HG03095 (cell line): ENCODE measurements around the gene EFS.

ENCODE experiments used
- ATAC-seq: cut with Tn5 transposase; IDR thresholded peaks from one replicate; pipeline ENCODE4 v1.9.1; 2021; ENCODE audit warnings: moderate library complexity; ENCODE audit not compliant: unreplicated experiment

The EFS gene

DNA sequence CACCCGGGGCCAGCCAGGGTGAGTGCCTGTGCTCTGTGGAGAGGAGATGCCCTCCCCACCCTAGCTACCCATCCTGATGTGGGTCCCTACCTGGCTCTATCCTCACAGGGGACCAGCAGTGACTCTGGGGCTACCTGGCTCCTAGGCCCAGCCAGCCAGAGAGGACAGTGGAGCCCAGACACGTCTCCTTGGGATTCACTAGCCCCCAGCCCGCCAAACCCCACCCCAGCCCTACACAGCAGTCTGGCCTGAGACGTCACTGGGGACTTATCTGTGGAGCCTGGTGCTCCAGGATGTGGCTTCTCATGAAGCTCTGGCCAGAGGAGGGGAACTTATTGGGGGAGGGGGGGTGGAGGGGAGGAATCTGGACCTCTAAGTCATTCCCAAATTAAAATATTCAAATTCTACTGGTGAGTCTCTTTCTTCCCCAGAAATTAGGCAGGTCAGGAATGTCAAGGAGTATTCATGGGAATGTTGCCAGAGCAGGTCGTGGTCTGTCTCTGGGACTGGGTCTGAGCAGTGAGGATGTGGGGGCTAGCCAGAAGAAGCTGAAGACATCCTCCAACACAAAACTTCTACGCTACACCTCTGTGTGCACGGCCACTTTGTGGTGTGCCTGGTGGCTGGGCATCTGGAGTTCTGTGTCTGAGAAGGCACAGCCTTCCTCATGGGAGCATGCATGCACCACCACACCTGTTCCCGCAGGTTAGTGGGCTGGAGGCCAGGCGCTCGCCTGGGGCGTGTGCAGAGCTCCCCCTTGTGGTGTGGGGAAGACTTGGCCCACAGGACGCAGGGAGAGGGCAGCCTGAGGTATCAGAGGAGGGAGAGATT is 14.6 kb upstream of the EFS start:
- ATAC-seq: no peak

DNA sequence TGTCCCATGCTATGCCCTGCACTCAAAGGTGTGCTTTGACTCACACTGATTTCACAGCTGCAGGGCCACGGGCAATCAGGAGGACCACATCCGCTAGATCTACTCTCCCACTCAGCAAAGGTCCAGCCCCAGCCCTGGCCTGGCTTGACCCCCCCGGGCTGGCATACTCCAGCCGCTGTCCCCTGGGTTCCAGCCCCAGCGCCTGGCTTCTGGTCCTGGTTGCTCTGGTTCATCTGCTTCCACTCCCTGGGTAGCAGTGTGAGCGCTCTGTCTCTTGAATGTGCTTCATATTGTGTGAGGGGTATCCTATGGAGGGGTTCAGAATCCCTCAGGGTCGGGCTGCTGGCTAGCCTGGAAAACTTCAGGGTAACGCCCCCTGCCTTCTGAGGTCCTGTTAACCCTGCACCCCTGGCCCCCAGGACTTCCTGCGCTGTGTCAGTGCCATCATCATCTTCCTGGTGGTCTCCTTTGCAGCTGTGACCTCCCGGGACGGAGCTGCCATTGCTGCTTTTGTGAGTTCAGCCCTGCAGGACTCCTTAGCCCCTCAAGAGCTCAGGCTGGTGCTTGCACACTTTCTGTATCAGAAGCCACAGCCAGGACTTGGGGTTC is 13.7 kb upstream of the EFS start:
- no peak for ATAC-seq

DNA sequence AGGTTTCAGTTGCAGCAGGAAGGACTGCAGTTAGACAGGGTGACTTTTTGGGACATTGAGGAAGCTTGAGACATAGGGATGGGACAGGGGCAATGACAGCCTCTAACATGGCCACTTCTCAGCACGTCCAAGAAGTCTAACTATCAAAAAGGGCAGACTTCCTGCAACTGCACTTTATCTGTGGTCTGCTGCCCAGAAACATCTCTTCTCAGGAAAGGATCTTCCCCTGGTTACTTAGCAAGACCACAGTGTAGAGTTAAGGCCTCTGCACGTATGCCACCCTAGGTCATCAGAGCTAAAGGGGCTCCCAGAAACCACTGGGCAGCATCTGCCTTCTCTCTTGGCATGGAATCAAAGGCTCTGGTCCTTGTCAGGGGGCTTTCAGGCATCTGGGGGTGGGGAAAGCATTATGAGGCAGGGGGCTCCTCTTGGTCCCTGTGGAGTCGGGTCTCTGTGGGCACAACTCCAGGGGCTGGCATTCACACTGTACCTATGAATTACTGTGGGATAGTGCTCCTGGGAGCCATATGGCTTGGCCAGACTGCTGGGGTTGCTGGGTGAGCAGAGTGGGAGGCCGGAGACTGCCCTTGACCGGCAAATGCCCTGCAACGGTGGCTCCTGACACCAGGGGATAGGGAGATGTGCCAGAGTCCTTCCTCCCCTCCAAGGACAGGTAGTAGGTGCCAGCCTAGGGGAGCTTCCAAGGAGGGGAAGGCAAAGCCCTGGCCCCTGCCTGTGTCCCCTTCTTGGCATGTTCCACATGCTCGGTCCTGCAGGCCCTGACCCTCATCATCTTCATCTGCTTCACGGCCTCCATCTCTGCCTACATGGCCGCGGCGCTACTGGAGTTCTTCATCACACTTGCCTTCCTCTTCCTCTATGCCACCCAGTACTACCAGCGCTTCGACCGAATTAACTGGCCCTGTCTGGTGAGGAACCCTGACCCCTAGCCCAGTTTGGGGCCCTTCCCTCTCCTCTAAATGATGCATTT is 12.9 kb upstream of the EFS start:
- no peak for ATAC-seq

DNA sequence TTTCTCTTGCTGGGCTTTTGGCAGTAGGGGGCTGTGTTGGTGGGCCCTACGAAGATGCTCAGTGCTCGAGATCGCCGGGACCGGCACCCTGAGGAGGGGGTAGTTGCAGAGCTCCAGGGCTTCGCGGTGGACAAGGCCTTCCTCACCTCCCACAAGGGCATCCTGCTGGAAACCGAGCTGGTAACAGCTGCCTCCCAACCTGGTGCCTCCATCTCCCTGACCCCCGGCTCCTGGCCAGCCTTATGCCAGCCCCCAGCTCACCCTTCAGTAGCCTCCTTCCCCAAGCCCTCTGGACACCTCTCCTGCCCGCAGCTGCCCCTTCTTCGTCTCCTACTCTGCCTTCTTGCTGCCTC is 12.2 kb upstream of the EFS start:
- no peak for ATAC-seq

DNA sequence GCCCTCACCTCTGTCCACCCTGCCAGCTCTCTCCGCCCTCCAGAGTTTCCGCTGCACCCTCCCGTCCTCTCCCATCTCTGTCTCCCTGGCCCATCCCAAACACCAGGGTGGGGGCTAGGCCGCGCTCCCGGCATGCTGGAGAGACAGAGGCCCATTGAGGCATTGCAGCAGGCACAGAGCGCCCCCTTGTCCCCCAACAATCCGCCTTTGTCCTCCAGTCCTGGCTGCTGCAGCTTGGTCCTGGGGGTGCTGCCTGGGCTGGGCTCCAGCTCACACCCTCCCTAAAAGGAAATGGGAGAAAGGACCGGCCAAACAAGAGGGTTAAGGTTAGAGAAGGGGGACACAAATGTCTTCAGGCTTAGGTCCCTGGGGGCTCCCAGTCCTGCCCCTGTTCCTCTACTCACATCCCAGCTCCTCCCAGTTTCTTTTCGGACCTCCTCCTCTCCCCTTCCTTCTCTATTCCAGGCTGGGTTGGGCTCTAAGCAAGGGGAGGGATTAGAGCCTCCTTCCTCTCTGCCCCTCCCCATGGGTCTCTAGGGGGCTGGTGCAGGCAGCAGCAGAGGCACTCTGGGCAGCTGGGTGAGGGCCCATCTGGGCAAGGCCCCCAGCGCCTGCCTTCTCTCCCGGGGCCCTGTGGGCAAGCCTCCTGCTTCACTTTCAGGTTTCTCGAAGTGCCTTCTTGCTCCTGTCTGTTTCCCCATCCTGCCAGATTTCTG is 11.7 kb upstream of the EFS start, which contains the start of gene CMTM5:
TSS of gene CMTM5 (plus strand) at position 565 of the 716 bp plus-strand sequence. CDS start 206 bp downstream, outside the sequence.
- no peak for ATAC-seq

DNA sequence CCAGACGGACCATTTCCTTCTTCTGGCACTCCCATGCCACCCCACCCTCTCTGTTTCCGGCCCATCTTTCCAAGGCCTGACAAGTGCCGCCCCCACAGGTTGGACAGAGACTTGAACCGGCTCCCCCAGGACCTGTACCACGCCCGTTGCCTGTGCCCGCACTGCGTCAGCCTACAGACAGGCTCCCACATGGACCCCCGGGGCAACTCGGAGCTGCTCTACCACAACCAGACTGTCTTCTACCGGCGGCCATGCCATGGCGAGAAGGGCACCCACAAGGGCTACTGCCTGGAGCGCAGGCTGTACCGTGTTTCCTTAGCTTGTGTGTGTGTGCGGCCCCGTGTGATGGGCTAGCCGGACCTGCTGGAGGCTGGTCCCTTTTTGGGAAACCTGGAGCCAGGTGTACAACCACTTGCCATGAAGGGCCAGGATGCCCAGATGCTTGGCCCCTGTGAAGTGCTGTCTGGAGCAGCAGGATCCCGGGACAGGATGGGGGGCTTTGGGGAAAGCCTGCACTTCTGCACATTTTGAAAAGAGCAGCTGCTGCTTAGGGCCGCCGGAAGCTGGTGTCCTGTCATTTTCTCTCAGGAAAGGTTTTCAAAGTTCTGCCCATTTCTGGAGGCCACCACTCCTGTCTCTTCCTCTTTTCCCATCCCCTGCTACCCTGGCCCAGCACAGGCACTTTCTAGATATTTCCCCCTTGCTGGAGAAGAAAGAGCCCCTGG is 10.7 kb upstream of the EFS start:
- ATAC-seq: no peak

DNA sequence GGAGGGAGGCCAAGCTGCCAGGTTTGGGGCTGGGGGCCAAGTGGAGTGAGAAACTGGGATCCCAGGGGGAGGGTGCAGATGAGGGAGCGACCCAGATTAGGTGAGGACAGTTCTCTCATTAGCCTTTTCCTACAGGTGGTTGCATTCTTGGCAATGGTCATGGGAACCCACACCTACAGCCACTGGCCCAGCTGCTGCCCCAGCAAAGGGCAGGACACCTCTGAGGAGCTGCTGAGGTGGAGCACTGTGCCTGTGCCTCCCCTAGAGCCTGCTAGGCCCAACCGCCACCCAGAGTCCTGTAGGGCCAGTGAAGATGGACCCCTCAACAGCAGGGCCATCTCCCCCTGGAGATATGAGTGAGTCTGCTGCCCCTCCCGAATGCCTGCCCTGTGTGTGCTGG is 8.1 kb upstream of the EFS start:
- no peak for ATAC-seq

DNA sequence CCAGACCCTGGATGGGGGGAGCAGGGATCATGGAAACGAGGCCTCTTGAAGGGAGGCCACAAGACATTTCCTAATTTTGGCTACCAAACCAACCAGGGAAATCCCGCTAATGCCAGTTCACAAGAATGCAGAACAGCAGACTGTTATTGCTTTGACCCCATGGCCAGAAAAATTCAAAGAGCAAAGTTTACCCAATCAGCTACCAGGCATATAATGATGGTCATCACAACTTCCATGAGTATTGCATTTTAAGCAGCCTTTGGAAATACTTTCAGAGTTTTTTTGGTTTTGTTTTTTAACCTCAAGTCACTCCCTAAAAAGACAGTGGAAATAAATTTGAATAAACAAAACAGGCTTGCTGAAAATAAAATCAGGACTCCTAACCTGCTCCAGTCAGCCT is 7.5 kb upstream of the EFS start, which contains the start of gene IL25:
TSS of gene IL25 (plus strand) at position 301 of the 400 bp plus-strand sequence.
- ATAC-seq: no peak

DNA sequence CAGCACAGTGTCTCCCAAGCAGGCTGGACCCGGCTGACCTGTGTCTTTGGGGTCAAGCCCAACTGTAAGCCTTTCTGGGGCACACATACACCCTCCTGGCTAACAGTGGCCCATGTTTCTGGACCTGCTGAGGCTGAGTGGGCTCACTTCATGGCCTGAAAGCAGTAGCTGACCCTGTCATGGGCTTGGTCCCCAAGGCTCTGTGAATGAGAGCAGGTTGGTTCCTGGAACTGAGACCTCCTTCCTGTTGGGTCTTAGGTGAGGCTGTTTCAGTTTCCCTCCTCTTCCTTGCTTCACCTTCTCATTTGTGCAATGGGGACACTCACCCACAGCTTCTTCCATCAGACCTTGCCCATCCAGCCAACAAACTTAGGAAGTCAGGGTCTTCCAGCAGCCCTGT is 6.9 kb upstream of the EFS start:
- no peak for ATAC-seq

DNA sequence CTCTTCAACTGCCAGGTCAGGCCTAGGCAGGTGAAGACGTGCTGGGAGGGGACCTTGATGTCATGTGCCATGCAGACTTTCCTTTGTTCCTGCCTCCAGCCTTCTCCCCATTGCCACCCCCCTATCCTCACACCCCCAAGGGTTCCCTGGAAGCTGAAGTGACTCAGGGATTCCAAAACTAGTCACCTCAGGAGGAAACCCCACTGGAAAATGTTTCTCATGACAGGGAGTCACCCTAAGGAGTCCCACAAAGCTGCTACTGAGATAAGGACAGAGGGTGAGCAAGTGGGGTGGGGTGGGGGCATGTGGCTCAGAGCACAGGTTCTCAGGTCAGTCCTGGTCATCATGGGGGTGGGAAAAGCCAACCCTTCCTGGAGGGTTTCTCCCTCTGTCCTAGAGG is 5.2 kb upstream of the EFS start:
- ATAC-seq: no peak

DNA sequence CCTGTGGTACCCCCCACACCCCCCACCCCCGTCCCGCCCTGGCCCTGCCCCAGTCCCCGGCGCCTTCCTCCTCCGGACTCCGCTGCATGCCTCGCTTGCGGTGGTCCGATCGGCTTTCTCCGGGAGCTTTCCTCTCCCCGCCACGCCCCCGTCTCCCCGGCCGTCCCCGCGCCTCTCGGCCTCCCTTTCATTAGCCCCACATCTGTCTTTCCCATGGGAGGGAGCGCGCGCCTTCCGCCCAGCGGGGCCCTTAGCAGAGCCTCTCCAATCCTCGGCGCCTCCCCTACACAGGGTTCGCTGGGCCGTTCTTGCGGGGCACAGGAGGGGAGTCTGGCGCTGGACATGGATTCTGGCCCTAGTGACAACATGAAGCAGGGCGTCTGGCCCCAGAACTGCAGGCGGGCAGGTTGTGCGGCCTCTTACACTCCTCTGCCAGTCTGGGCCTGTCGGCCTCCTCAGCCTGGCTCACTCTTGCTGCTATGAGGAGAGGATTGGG is 1.5 kb upstream of the EFS start:
- no peak for ATAC-seq

DNA sequence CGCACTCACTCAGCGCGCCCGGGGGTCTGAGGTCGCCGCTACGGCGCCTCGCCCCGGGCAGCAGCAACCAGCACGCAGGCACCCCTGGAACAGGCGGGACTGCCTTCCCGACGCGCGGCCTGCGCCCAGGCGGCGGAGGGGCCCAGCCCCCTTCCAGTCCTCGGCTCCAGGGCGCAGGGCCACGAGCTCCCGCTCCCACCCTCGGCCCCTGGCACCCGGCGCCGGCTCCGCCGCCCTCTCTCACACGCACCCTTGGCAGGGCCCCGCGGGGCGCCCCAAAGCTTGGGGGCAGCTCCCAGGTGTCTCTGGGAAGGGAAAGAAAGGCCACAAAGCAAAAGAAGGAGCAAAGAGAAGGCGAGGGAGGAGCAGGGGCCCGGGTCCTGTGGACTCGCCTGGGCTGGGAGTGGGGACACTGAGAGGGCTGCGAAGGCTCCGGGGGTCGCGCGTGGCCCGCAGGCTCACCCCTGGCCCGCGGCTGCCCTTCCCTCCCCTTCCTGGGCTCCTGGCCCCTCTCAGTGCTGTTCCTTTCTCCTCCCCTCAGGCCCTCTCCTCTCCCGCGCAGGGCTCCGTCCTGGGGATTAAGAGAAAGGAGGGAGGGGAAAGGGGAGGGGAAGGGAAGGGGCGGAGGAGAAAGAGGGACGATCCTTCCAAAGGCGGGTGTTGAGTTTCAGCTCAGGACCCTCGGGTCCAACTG is 907 bp upstream of the EFS start:
- no peak for ATAC-seq

DNA sequence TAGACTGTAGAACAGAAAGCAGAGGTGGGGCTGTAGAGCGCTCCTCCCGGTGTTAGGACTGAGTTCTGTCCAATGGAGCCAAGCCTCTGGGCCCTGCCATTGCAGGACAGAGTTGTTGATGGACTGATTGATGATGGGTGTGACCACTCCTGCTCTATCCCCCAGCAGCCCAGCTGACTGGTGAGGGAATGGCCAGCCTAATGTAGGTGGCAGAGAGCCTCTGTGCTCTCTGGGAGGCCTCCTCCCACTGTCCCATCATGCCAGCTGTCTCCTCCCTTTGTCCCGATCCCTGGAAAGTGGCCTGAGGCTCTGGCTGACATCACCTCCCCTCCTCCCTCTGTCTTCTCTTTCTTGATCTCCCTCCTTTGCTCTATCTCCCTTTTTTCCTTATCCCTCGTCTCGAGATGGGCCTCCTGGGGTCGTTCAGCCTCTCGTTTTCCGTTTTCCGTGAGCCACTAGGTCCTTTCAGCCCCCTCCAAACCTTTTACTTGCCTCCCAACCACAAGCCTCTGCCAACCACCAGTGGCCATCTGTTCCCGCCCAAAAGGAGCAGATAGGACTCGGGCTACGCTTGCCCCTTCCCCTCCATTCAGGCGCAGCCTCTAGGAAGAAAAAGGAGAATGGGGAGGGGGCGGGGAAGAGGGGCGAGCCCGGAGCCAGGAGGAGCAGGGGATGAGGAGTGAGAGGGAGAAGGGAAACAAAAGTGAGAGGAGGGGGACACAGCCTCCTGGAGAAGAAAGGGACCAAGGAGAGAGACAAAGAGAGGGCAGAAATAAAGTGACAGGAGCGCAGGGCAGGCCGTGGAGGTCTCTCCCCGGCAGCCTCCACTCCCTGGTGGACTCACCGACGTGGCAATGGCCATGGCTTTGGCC is 572 bp downstream of the EFS start:
- ATAC-seq: no peak

DNA sequence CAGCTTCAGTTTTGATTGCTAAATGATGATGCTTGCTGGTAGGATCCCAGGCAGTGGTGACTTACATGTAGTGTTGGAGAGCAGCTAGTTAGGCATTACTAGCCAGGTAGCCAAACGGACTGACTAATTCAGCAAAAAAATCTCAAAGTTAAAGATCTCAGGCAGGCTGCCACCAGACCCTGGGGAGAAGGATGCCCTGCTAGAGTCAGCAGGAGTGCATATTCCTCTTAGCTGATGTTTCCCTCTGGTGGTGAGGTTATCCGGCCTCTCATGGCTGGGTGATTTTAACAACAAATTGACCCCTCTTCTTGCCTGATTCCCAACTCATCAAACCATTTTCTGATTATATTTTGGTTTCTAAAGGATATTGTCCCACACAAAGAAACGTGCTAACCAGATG is 2.8 kb downstream of the EFS start:
- no peak for ATAC-seq

DNA sequence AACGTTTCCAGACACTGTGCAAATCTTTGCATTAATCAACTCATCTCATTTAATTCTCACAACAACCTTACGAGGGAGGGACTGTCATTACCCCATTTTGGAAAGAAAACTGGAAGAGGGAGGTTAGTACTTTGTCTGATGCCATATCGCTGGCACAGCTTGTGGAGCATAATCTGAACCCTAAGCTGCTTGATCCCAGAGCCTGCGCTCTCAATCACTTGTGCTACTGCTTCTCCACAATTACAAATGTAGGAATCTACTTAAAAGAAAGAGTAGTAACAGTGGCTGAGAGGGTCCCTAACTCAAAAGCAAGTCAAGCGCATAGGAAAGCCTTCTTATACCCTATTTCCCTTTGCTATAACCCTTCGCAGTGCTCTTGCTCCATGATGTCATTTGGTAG is 3.2 kb downstream of the EFS start:
- ATAC-seq: no peak

DNA sequence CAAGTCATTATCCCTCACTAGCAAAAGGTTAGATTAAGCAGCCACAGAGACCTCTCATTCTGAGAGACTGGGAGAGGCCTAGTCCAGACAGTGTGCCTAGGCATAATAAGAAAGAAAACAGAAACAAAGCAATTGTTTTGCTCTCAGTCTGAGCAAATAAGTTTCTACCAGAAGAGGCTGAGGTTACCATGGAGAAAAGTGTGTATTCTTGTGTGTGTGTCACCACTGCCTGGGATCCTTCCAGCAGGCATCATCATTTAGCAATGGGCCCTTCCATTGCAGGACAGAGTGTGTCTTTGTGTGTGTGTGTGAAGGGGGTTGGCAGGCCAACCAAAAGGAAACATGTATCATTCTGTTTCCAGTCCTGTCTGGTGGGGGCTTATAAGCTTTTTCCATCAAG is 3.7 kb downstream of the EFS start:
- no peak for ATAC-seq

DNA sequence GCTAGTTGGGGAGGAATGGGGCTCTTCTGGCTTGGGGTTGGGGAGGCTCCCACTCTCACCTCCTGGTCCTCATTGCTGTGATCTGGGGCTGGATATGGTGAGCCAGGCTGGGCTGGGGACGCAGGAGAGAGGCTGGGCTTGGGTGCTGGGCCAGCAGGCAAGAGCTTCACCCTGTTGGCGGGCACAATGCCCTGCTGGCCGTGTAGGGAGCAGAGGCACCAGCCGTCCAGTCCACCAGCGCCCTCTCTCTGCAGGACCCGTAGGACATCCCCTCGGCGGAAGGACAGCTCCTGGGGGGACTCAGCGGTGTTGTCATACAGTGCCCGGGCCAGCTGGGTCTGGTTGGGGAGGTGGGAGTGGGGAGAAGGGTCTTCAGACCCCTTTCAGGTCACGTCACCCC is 4.5 kb downstream of the EFS start:
- no peak for ATAC-seq

DNA sequence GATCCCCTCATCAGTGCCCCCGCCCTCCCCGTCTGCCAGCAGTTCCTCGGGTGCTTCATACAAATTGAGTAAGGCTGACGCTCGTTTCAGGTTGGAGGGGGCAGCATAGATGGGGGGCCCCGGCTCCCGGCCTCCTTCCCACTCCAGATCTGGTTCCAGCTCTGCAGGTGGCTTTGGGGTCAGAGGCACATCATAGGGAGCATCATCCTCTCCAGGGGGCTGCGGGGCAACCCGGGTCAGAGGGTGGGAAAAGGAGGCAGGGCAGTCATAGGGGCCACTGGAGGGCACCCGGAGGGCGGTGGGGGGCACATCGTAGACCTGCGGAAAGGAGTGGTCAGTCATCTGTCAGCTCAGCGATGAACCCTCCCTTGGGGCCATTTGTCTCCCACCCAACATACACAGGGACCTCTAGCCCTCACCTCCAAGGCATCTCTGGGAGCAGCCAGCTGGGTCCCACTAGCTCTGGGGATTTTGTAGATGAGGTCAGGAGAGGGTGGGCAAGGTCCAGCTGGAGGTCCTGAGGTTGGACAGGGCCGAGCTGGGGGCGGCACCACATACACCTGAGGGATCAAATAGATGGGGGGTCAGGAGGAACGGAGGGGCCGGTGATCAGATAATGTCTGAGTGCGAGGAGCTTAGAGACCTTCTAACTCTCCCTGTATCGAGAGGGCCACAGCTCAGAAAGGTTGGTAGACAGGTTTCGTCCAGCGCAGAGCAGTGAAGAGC is 5.1 kb downstream of the EFS start:
- ATAC-seq: no peak
